SK-MEL-5 (cell line): ENCODE measurements around the gene IFI16. TPM values are rescaled to one million over a fixed set of nuclear protein-coding genes. Genes with fewer than 3 reads are reported as not detected.
"Not testable (repeated sequence)": the region's sequence is repeated elsewhere in the genome, so short reads cannot be mapped to it uniquely, and the experiment has no call there.

ENCODE experiments used
- DNase-seq: peaks from one replicate; pipeline ENCODE4 v3.0.0-alpha.2; 2016; ENCODE audit warnings: low read depth, low spot score
- in situ Hi-C: cut with HindIII; loops from 2 replicates; pipeline ENCODE4 v1.10.0; 2016; ENCODE audit warnings: low sequenced_read_pairs, high pct_unique_total_duplicates, low pct_unique_long_range_greater_than_20kb
- total RNA-seq: library from RNA; depleted of rRNA; stranded (reverse); fragments of >200 nt; shearing (Covaris generic); gene quantifications from 2 replicates; pipeline ENCODE4 v1.2.3, GENCODE V29; 2014

Gene IFI16
- total RNA-seq, 1 experiment from 2014 or later: 91.7 TPM

DNA sequence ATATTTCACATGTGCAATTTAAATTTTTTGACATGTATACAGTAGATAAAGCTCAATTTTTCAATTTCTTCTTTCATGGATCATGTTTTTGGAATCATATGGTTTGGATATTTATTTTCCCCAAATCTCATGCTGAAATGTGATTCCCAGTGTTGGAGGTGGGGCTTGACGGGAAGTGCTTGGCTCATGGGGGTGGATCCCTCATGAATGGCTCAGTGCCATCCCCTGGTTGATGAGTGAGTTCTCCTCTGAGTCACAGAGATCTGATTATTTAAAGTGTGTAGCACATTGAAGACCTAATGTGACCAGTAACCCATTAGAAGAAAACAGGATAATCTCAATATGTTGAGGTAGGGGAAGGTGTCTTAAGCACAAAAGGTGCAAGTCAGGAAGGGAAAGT, 9.1 kb upstream of the IFI16 start:
- peak; percentile 93 for DNase-seq
- in situ Hi-C loops: no loop called here

DNA sequence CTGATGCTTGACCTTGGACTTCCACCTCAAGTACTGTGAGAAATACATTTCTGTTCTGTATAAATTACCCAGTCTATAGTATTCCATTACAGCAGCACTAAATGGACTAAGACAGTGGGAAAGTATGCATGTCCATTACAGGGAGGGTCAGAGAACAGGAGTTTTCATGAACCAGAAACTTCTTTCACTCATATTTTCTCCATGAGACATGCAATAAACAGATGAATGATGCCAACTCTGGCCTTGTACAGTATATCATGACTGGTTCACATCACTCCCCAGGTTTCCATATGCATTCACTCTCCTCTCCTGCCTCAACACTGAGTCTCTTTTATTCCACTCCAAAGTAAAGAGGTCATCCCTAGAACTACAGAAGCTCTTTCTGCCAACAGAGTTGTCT, 4.5 kb upstream of the IFI16 start:
- DNase-seq: no peak
- in situ Hi-C loops: no loop called here

GRCh38 chr1:159005676-159006075, 4.0 kb upstream of the IFI16 start:
- in situ Hi-C loops: no loop called here
- DNase-seq: no peak

DNA sequence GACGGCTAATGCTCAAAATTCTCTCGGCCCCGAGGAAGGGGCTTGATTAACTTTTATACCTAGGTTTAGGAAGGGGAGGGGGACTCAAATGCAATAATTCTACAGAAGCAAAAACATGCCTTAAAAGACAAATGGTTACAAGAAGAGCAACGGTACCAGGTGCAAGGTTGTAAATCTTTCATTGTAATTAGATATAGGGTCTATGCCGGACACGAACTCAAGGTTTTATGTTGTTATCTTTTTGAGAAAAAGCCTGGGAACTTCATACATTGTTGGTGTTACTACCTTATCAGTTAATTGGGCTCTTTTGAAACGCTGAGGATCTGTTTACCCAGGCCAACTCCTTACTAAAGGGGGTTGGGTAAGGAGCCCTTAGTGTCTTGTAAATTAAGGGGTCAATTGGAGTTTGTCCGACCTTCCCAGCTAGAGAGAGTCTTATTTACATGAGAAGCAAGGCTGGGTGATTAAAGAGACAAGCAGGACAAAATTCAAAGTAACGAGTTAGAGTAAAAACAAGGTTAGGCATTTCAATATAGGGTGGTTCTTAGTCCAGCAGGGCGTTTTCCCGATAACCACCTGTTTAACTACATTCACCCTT, 3.4 kb upstream of the IFI16 start:
- in situ Hi-C loops, DNase-seq: not testable (repeated sequence)

- DNase-seq: no peak
- in situ Hi-C loops: no loop called here
Observed at GRCh38 chr1:159007726-159008125, 2.0 kb upstream of the IFI16 start.

DNA sequence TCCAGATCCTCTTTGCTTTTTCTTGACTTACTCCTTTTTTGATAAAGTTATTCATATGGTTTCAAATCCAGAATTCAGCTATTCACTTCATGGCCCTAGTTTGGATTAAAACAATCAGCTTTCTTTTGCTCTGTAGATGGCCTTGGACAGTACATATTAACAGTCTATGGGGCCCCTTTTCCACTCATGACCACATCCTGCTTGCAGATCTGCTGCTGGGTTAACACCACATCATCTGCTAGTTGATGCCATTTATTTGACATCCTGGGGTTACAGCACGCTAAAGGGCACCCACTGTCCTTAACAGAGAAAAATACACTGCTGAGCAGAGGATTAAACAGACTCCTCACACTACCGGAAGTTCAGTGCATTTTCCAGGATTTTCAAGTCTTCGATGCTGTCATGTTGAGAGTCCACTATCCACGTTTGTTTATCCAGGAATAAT, 941 bp upstream of the IFI16 start:
- DNase-seq: peak; percentile 68
- in situ Hi-C loops: no loop called here

DNA sequence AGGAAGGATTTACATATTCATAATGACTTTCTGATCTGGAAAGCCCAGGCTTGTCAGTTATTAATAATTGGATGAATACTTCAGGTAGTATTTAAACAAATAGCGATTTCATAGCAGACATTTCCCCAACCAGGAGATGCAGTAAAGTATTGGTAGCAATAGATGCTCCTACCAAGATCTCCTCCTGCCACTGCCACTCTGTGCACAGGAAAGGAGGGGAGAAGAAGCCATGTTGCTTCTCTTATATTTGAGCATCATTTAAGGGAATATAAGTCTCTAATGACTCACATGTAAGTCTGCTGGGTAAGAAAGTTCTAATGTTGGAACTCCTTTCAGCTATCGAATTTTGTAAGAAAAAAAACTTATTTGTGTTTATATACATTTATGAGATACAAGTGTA, 420 bp upstream of the IFI16 start:
- no peak for DNase-seq
- in situ Hi-C loops: no loop called here

- in situ Hi-C loops: no loop called here
- DNase-seq: no peak
Observed at GRCh38 chr1:159010391-159010790, 684 bp downstream of the IFI16 start.

- in situ Hi-C loops, DNase-seq: not testable (repeated sequence)
Observed at GRCh38 chr1:159011001-159011400, 1.3 kb downstream of the IFI16 start.

DNA sequence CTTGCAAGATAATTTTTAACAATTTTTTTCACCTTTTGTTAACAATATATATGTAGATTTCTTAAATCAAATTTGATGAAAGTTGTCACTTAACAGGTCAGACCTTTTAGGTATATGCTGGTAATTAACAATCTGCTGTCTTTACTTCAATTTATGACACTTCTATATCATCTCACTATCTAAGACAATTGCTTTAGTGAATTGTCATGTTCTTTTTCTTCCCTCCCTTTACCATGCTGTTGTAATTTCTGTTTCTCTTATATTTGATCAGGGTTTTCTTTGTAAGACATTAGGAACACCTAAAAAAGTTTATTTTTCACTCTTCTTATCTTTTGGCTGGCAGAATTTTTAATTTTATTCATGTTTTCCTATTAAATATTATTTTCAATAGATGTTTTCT, 2.0 kb downstream of the IFI16 start:
- no peak for DNase-seq
- in situ Hi-C loops: no loop called here

DNA sequence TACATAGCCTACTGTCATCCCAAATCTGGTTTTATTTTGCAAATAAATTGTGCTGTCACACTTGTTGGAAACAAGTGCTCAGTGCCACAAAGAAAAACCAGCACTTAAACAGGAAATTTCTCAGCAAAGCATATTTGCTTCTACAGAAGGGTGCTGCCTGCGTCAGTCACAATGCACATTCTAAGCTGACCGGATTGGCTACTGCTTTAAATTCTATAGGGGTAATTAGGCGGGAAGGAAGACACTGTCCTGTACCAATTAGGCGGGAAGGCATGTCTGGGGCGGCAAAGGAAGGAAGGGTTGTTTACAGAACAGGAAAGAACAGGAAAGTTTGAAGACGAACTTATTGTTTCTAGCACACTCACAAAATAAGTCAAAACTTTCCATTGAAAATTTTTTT, 2.8 kb downstream of the IFI16 start:
- in situ Hi-C loops: no loop called here
- DNase-seq: peak; percentile 78

DNA sequence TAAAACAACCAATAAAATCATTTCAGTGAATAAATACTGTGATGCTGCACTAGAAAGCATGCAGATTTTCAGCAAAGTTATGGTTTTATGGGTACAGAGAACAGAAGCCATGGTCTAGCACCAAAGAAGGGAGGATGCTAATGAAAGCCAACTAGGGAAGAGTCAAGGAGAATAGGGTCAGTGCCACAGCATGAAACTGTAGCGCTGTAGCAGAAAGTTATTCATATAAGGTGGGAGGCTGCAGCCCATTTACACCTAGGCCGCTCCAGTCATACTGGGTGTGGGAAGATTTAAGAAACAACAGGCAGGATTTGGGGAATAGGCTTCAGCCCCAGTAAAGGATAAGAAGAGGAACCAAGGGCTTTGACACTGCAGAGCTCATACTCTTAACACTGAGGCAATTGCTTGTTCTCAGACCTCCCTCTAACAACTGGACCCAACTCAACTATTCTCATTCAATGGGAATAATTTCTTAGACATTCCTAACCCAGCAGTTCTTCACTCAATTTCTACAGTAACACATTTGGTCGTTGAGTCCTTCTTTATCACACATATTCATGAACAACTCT, 4.4 kb downstream of the IFI16 start:
- in situ Hi-C loops: no loop called here
- no peak for DNase-seq

DNA sequence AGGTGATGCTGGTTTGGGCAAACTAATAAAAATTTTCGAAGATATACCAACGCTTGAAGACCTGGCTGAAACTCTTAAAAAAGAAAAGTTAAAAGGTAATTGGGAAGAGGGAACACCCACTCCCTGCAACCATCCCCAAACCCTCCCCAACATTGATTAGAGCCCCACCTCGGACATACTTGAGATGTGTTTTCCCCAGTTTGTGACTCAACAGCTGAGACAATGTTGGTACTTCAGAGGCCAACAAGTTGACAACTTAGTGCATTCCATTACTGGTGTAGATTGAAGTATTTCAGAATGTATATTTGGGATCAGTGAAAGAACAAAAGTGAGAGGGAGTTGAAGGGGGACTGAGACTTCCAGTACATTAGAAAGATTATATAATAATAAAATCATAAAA, 5.1 kb downstream of the IFI16 start:
- DNase-seq: no peak
- in situ Hi-C loops: no loop called here

DNA sequence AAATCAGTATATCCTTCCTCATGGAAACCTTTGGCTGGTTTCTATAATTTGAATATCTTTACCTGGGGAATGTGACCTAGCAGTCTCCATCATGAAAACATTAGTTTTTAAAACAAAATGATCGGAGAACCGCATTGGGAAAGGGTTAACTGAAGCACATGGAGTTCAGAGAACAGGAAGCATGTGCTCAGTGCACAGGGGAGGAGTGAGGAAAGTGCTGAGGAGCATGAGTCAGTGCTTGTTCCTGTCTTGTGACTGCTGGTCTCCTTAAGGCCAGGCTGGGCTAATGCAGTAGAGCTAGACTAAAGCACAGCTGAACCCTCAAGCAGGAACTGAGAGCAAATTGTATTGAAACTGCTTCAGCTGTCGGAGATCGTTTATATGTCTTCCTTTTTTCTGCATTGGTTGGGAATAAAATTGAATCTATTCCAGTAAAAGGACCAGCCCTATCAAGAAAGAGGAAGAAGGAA, 5.8 kb downstream of the IFI16 start:
- in situ Hi-C loops: no loop called here
- DNase-seq: peak; percentile 96

- DNase-seq: no peak
- in situ Hi-C loops: no loop called here
Observed at GRCh38 chr1:159023723-159024122, 14.0 kb downstream of the IFI16 start.

DNA sequence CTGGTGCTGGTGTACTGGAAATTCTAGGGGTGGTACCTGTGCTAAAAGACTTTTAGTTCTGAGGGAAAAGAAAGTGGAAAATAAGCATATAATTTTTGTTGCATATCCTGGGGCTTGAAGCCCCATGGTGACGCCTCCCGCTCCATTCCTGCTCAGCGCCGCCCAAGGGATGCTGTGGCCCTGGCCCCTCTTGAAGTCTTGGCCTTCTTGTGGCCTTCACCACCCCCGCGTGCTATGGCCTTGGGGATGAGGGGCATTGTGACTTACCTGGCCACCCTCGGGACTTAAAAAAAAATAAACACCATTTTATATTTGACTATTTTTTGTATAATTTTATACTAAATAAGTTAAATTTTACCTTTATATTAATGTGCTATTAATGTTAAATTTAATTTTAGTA, 15.3 kb downstream of the IFI16 start:
- no peak for DNase-seq
- in situ Hi-C loops: no loop called here

DNA sequence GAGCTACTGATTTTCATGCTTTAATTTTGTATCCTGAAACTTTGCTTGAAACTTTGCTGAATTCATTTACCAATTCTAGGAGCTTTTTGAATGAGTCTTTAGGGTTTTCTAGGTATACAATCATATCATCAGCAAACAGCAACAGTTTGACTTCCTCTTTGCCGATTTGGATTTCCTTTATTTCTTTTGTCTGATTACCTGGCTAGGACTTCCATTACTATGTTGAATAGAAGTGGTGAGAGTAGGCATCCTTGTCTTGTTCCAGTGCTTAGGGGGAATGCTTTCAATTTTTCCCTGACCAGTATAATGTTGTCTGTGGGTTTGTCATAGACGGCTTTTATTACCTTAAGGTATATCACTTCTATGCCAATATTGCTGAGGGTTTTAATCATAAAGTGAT, 17.1 kb downstream of the IFI16 start:
- in situ Hi-C loops, DNase-seq: not testable (repeated sequence)

DNA sequence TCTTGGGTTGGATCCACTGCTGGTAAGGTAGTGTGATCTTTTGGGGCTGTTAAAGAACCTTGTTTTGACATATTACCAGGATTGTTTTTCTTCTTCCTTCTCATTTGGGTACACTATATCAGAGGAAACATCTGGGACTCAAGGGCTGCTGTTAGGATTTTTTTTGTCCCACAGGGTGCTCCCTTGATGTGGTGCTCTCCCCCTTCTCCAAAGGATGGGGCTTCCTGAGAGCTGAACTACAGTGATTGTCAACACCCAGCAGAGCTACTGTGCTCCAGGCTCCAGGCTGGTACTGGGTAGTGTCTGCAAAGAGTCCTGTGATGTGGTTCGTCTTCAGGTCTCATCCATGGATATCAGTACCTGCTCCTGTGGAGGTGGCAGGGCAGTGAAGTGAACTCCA, 20.6 kb downstream of the IFI16 start:
- in situ Hi-C loops: no loop called here
- no peak for DNase-seq

DNA sequence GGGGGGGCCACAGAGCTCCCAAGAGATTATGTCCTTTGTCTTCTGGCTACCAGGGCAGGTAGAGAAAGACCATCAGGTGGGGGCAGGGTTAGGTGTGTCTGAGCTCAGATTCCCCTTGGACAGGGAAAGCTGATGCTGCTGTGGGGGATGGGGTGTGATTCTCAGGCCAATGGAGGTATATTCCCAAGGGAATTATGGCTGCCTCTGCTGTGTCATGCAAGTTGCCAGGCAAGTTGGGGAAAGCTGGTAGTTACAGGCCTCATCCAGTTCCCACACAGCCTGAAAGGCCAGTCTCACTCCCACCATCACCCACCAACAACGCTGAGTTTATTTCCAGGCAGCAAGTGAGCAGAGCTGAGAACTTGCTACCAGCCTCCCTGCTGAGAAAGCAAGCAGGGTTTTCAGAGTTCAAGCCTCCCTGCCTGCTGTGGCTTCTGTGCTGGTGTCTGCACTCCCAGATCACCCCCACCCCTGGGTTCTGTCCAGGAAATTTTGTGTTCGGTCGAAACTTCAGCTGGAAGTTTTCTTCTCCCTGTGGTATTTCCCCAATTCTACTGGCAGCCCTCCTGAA, 21.3 kb downstream of the IFI16 start:
- DNase-seq: no peak
- in situ Hi-C loops: no loop called here
